Stimulated activated CD8-positive, alpha-beta memory T cell treated with anti-CD3 and anti-CD28 coated beads, Interleukin-12 subunit alpha, Interleukin-12 subunit beta, amount 100 ng/mL, for 24 hours (primary cell): ENCODE data around the gene QSOX1.

Experiments used
- DNase-seq: peaks from one replicate; pipeline ENCODE4 v3.0.0-alpha.2; 2020; ENCODE audit errors: extremely low read depth

QSOX1 gene

GRCh38 chr1:180250883-180251509 lies 96.3 kb downstream of the QSOX1 start:
- DNase-seq = no peak

GRCh38 chr1:180251526-180252305 lies 97.0 kb downstream of the QSOX1 start:
- no peak for DNase-seq

GRCh38 chr1:180252638-180253536 lies 98.2 kb downstream of the QSOX1 start:
- DNase-seq = no peak
